Mesothelial cell of epicardium (in vitro differentiated cells): ENCODE data around the gene ELMO1. TPM values are rescaled to one million over a fixed set of nuclear protein-coding genes. Genes with fewer than 3 reads are reported as not detected.

Experiments
- DNase-seq, 2 experiments: peaks; one replicate each; pipeline ENCODE4 v3.0.0; 2021; ENCODE audit warnings: low spot score in 2 of 2; ENCODE audit not compliant: unreplicated experiment in 2 of 2
- H3K27ac Mint-ChIP-seq: 2 replicates; pipeline ENCODE4 v1.8.0; 2021; ENCODE audit warnings: mixed read lengths
- H3K27me3 Mint-ChIP-seq: 2 replicates; pipeline ENCODE4 v1.8.0; 2021; ENCODE audit warnings: low read depth, mixed read lengths
- H3K36me3 Mint-ChIP-seq: 2 replicates; pipeline ENCODE4 v1.8.0; 2021; ENCODE audit warnings: mixed read lengths
- H3K4me1 Mint-ChIP-seq: 2 replicates; pipeline ENCODE4 v1.8.0; 2021; ENCODE audit warnings: mixed read lengths
- H3K4me3 Mint-ChIP-seq: 2 replicates; pipeline ENCODE4 v1.8.0; 2021; ENCODE audit warnings: mild to moderate bottlenecking, moderate library complexity, mixed read lengths
- H3K9me3 Mint-ChIP-seq: 2 replicates; pipeline ENCODE4 v1.8.0; 2021; ENCODE audit warnings: mixed read lengths
- total RNA-seq: library from RNA; stranded (reverse); gene quantifications from 3 replicates; pipeline ENCODE4 v1.2.1, GENCODE V29; 2021
- TF ChIP-seq, protein P1 (sequence below): fragments of 200-600 bp; sonication (generic); IDR thresholded peaks from one replicate; pipeline ENCODE4 v1.5.0; 2021; ENCODE audit warnings: antibody characterized with exemption; ENCODE audit not compliant: unreplicated experiment

The ELMO1 gene
- total RNA-seq, 1 donor from 2014 or later = 9.6 TPM

DNA sequence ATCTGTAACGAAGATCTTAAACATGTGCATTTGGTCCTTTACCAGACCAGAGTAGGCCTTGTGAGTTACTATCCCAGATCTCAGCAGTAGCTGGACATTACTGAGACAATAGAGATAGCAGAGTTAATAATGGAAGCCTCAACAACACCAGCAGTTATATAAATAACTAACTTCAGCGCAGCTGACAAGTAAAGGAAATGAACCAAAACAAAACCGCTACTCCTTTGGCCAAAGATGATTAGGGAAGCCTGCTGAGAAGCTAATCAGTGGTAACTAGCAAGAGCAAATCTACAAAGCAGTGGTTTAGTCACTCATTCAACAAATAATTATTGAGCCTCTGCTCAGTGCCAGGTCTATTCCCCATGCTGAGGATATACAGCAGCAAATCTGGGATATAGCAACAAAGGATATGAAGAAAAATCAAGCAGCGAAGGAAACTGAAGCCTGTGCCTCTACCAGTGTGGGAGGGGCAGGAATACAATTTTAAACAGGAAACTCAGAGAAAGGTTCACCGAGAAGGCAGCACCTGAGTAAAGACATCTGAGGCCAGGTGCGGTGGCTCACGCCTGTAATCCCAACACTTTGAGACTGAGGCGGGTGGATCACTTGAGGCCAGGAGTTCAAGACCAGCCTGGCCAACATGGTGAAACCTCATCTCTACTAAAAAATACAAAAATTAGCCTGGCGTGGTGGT is 103.6 kb downstream of the ELMO1 start:
- Mint-ChIP-seq H3K4me1 (peaks cover 4% of the 10 kb centered on the region), H3K27ac (no peak overlapping the region), H3K36me3 (no peaks in the 10 kb centered on the region), H3K4me3 (no peak overlapping the region), H3K27me3 (no peaks in the 10 kb centered on the region), H3K9me3 (no peaks in the 10 kb centered on the region)
- TF ChIP-seq, protein P1, sequence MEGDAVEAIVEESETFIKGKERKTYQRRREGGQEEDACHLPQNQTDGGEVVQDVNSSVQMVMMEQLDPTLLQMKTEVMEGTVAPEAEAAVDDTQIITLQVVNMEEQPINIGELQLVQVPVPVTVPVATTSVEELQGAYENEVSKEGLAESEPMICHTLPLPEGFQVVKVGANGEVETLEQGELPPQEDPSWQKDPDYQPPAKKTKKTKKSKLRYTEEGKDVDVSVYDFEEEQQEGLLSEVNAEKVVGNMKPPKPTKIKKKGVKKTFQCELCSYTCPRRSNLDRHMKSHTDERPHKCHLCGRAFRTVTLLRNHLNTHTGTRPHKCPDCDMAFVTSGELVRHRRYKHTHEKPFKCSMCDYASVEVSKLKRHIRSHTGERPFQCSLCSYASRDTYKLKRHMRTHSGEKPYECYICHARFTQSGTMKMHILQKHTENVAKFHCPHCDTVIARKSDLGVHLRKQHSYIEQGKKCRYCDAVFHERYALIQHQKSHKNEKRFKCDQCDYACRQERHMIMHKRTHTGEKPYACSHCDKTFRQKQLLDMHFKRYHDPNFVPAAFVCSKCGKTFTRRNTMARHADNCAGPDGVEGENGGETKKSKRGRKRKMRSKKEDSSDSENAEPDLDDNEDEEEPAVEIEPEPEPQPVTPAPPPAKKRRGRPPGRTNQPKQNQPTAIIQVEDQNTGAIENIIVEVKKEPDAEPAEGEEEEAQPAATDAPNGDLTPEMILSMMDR = no peak
- no peak for DNase-seq

DNA sequence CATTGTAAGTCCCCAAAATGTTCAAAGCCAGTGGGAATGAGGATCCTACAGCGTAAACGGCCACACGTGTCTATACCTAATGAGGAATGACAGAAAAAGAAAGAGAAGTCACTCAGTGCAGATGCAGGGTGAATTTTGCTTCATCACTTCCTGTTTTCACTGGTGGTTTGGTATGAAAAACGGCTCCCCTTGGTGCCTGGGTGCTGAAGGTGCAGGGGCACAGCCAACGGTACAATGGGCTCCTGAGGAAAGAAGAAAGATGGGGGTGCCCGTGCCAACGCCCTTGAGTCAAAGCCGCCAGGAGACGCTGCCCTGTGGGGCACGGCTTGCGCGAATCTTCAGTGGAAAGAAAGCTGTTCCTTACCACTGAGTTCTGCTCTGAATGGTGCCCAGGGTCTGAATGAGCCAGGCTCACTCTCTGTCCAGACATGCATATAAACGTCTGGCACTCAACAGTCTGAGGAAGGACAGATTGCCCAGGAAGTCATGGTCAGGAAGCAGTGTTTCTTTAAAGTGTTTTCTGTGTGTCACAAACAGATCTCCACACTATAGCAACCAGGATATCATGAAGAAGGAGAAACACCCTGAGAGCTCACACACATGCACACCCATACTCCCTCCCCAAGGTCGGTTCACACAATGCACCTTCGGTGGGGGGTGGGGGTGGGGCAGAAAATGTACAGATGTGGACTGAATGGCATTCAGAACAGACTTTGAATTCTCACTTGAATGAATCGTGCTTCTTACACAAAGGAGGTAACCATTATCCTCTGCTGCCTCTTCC is 105.8 kb downstream of the ELMO1 start:
- peaks cover 4% of the 10 kb centered on the region for H3K4me1 Mint-ChIP-seq
- no peaks in the 10 kb centered on the region for H3K27me3 Mint-ChIP-seq
- TF ChIP-seq, protein P1 = no peak
- no peak overlapping the region for H3K4me3 Mint-ChIP-seq
- DNase-seq = no peak
- no peaks in the 10 kb centered on the region for H3K9me3 Mint-ChIP-seq
- no peak overlapping the region for H3K27ac Mint-ChIP-seq
- no peaks in the 10 kb centered on the region for H3K36me3 Mint-ChIP-seq

DNA sequence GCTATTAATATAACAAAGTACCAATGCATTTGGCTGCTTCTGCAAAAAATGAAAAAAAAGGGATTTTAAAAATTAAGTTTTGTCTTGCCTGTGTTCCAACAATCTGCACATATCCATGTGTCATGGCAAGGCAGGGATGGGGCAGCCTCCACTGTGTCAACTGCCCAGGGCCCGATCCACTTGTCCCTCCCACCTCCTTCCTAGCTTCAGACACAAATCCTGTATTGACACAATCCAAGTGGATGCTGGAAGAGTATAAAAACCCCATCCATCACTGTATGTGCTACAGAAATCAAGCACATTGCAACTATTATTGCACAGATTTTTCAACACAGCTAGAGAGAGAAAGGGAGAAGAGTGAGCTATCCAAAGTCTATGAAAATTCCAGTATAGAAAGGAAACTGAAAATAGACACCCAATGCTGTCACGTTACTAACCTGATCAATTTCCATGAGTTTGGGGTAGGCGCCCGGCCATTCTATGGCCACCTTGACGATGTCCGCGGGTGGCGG is 106.4 kb downstream of the ELMO1 start:
- no peak for DNase-seq
- H3K9me3 Mint-ChIP-seq = no peaks in the 10 kb centered on the region
- H3K4me3 Mint-ChIP-seq = no peak overlapping the region
- TF ChIP-seq, protein P1 = no peak
- no peaks in the 10 kb centered on the region for H3K27me3 Mint-ChIP-seq
- peaks cover 4% of the 10 kb centered on the region for H3K4me1 Mint-ChIP-seq
- no peaks in the 10 kb centered on the region for H3K36me3 Mint-ChIP-seq
- no peak overlapping the region for H3K27ac Mint-ChIP-seq

DNA sequence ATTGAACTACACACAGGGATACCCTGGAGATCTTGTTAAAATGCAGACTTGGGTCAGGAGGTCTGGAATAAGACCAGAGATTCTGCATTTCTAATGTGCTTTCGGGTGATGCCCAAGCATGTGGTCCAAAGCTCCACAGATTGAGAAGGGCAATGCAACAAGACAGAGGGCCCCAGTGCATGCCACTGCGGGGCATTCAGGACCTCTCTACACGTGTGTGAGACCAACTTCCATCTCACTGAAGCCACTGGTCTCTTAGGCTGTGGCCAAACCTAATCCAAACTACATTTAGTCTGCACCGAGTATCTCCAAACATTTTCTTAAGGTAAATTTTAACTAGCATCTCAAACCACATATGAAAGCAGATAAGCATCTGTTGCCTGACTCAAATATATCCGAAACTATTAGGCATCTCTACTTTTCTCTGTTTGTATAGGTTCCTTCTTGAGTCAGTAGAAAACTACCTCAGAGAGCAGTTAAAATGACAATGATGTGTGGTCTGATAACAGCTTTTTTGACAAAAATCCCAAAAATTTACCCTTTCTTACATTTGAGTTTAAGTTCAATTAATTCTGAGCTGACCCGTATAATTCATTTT is 107.5 kb downstream of the ELMO1 start:
- peaks cover 7% of the 10 kb centered on the region for H3K9me3 Mint-ChIP-seq
- no peaks in the 10 kb centered on the region for H3K36me3 Mint-ChIP-seq
- no peak for DNase-seq
- TF ChIP-seq, protein P1 = no peak
- peaks cover 1% of the 10 kb centered on the region for H3K4me1 Mint-ChIP-seq
- H3K27me3 Mint-ChIP-seq = no peaks in the 10 kb centered on the region
- H3K27ac Mint-ChIP-seq = no peak overlapping the region
- H3K4me3 Mint-ChIP-seq = no peak overlapping the region

DNA sequence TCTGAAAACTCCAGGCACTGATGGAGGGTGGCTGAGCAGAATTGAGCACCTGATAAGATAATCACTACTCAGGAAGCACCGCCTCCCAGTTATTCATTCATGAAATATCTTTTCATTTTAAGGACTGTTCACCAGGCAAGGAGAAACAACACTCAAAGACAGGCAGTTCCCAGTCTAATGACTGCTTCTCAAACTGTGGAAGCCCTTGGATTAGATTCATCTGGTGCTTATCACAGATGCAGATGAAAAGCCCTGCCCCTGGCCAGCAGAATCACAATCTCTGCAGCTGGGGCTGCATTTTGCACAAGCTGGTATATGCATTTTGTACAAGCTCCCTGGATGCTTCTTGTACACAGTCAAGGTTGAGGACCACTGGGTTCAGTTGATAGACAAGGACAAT is 109.7 kb downstream of the ELMO1 start:
- DNase-seq = no peak
- H3K4me3 Mint-ChIP-seq = no peak overlapping the region
- no peaks in the 10 kb centered on the region for H3K27me3 Mint-ChIP-seq
- H3K9me3 Mint-ChIP-seq = peaks cover 7% of the 10 kb centered on the region
- H3K27ac Mint-ChIP-seq = no peak overlapping the region
- H3K36me3 Mint-ChIP-seq = no peaks in the 10 kb centered on the region
- no peaks in the 10 kb centered on the region for H3K4me1 Mint-ChIP-seq
- TF ChIP-seq, protein P1 = no peak
